NCI-H748 treated with DMSO at 0.1 percent for 48 hours (cell line): Measurements from ENCODE around the gene PCNA.

Source experiments
- DNase-seq: peaks from one replicate; lab custom pipeline; 2025; lab: John Stamatoyannopoulos, UW

PCNA gene

GRCh38 chr20:5119435-5120184 lies at the start of gene PCNA:
Gene PCNA (minus strand): TSS chr20:5119958. CDS start chr20:5119798, 160 bp downstream.
- peak; percentile 99 for DNase-seq

GRCh38 chr20:5168651-5169396 lies 49.1 kb upstream of the PCNA start:
- no peak for DNase-seq

GRCh38 chr20:5164645-5165625 lies 45.2 kb upstream of the PCNA start:
- DNase-seq: no peak

GRCh38 chr20:5161536-5162164 lies 41.9 kb upstream of the PCNA start:
- DNase-seq: no peak

- no peak for DNase-seq
Observed at GRCh38 chr20:5160882-5161281, 41.1 kb upstream of the PCNA start.

GRCh38 chr20:5159928-5160327 lies 40.2 kb upstream of the PCNA start:
- no peak for DNase-seq

GRCh38 chr20:5156675-5157448 lies 37.1 kb upstream of the PCNA start:
- no peak for DNase-seq

GRCh38 chr20:5155404-5155803 lies 35.6 kb upstream of the PCNA start:
- no peak for DNase-seq

- no peak for DNase-seq
Observed at GRCh38 chr20:5154543-5154925, 34.8 kb upstream of the PCNA start.

- no peak for DNase-seq
Observed at GRCh38 chr20:5153612-5154542, 34.1 kb upstream of the PCNA start.

- DNase-seq: no peak
Observed at GRCh38 chr20:5153152-5153467, 33.4 kb upstream of the PCNA start.

- no peak for DNase-seq
Observed at GRCh38 chr20:5150226-5151076, 30.7 kb upstream of the PCNA start.

GRCh38 chr20:5149892-5150225 lies 30.1 kb upstream of the PCNA start:
- DNase-seq: no peak

GRCh38 chr20:5148581-5148980 lies 28.8 kb upstream of the PCNA start:
- no peak for DNase-seq

- DNase-seq: no peak
Observed at GRCh38 chr20:5146871-5147592, 27.3 kb upstream of the PCNA start.

GRCh38 chr20:5146099-5146668 lies 26.4 kb upstream of the PCNA start:
- DNase-seq: no peak

- DNase-seq: no peak
Observed at GRCh38 chr20:5145365-5146098, 25.8 kb upstream of the PCNA start.

GRCh38 chr20:5143851-5144250 lies 24.1 kb upstream of the PCNA start:
- DNase-seq: no peak
